CD4-positive, alpha-beta memory T cell (primary cell): Measurements from ENCODE around the gene PREB. TPM values are rescaled to one million over a fixed set of nuclear protein-coding genes. Genes with fewer than 3 reads are reported as not detected.

Source experiments
- CTCF ChIA-PET: fragments of 350-600 bp; sonication (Branson Sonifier 250); formaldehyde crosslinking; loops from one replicate; lab custom pipeline; 2021; ENCODE audit warnings: inconsistent platforms; ENCODE audit not compliant: partially characterized antibody; lab: Charles Lee
- POLR2A ChIA-PET: fragments of 350-600 bp; sonication (Branson Sonifier 250); formaldehyde crosslinking; loops from one replicate; lab custom pipeline; 2021; ENCODE audit not compliant: partially characterized antibody; lab: Charles Lee
- DNase-seq, 5 donors: peaks; one replicate each; pipeline versions ENCODE4 v3.0.0 to v3.0.0-alpha.2; 2020 to 2022; ENCODE audit warnings: mixed read lengths in 1 of 5
- H3K27ac ChIP-seq: one replicate; pipeline ENCODE4 v1.7.0; 2013; ENCODE audit warnings: low read depth, low read length
- H3K27me3 ChIP-seq: 2 replicates; pipeline ENCODE4 v1.7.0; 2013; ENCODE audit warnings: mild to moderate bottlenecking, low read length, moderate library complexity; ENCODE audit not compliant: insufficient read depth
- H3K36me3 ChIP-seq: 2 replicates; pipeline ENCODE4 v1.7.0; 2013; ENCODE audit warnings: mild to moderate bottlenecking, low read length, moderate library complexity; ENCODE audit not compliant: insufficient read depth
- H3K4me1 ChIP-seq: 2 replicates; pipeline ENCODE4 v1.7.0; 2013; ENCODE audit warnings: mild to moderate bottlenecking, low read length, moderate library complexity; ENCODE audit not compliant: insufficient read depth
- H3K4me3 ChIP-seq, 2 donors: one replicate each; pipeline ENCODE4 v1.7.0; 2013; ENCODE audit warnings: low read length in 2 of 2, mild to moderate bottlenecking in 1 of 2
- H3K9me3 ChIP-seq, 2 donors: one replicate each; pipeline ENCODE4 v1.7.0; 2013; ENCODE audit warnings: low read length in 2 of 2, control low read depth in 1 of 2; ENCODE audit not compliant: control insufficient read depth in 1 of 2
- H3K27ac Mint-ChIP-seq, 7 donors: one replicate each; pipeline ENCODE4 v1.8.0; 2020 to 2021; ENCODE audit warnings: mixed read lengths in 7 of 7, mild to moderate bottlenecking in 6 of 7, inconsistent platforms in 3 of 7, moderate library complexity in 3 of 7
- H3K27me3 Mint-ChIP-seq, 2 donors: one replicate each; pipeline ENCODE4 v1.8.0; 2020 to 2021; ENCODE audit warnings: mixed read lengths in 2 of 2
- H3K36me3 Mint-ChIP-seq, 2 donors: one replicate each; pipeline ENCODE4 v1.8.0; 2020 to 2021; ENCODE audit warnings: mixed read lengths in 2 of 2, inconsistent platforms in 1 of 2, mild to moderate bottlenecking in 1 of 2
- H3K4me1 Mint-ChIP-seq, 4 donors: one replicate each; pipeline ENCODE4 v1.8.0; 2020 to 2021; ENCODE audit warnings: mixed read lengths in 4 of 4, mild to moderate bottlenecking in 1 of 4
- H3K4me3 Mint-ChIP-seq, 8 donors: one replicate each; pipeline ENCODE4 v1.8.0; 2020 to 2021; ENCODE audit warnings: mixed read lengths in 8 of 8, mild to moderate bottlenecking in 7 of 8, moderate library complexity in 6 of 8, inconsistent platforms in 3 of 8
- H3K9me3 Mint-ChIP-seq, 8 donors: one replicate each; pipeline ENCODE4 v1.8.0; 2020 to 2021; ENCODE audit warnings: mixed read lengths in 8 of 8, mild to moderate bottlenecking in 5 of 8, inconsistent platforms in 3 of 8, moderate library complexity in 1 of 8
- intact Hi-C: fragments of 100-400 bp; cut with micrococcal nuclease; formaldehyde crosslinking; loops from one replicate; pipeline ENCODE4 v1.15.1; 2023
- polyA plus RNA-seq, 2 donors: library from polyadenylated mRNA; unstranded; fragments of 300-500 nt; fragmentation: Illumina TruSeq; gene quantifications; one replicate each; pipeline ENCODE4 v1.2.3, GENCODE V29; 2021
- total RNA-seq, 2 experiments: library from RNA; stranded (reverse); gene quantifications; one replicate each; pipeline ENCODE4 v1.2.3, GENCODE V29; 2021

PREB gene
- total and polyA plus RNA-seq, 4 experiments from 2014 or later: 64.5 to 74.2 (median 65.4) TPM

- Mint-ChIP-seq H3K27ac (peak overlapping the region in 5 of 7 donors; percentile 4 to 88 (median 77)), H3K9me3 (no peaks in the 10 kb centered on the region), H3K36me3 (peaks cover 0 to 2% of the 10 kb centered on the region in 2 donors), H3K27me3 (no peaks in the 10 kb centered on the region), H3K4me3 (peak overlapping the region; percentile 60 to 90 (median 65)), H3K4me1 (peaks cover 13 to 42% (median 26%) of the 10 kb centered on the region in 4 donors)
- intact Hi-C loops: loop anchor here (1.0 to 5.0 kb wide), 6 partner anchors 14 to 342 kb away; partner anchors contain the start of genes ATRAID, NRBP1, OST4 and PREB
- Histone ChIP-seq H3K36me3 (no peaks in the 10 kb centered on the region), H3K4me3 (peak overlapping the region; percentile 11 to 75), H3K27ac (peak overlapping the region; percentile 80), H3K4me1 (peaks cover 38% of the 10 kb centered on the region), H3K9me3 (no peaks in the 10 kb centered on the region), H3K27me3 (no peaks in the 10 kb centered on the region)
- POLR2A ChIA-PET: interaction anchor here (0.6 to 8.8 kb wide), 14 partner anchors 10 to 131 kb away, joined by 3 to 187 read pairs (median 4); partner anchors contain the start of genes AGBL5, ATRAID, OST4 and PREB
- CTCF ChIA-PET: interaction anchor here (0.6 to 8.4 kb wide), 3 partner anchors 13 to 124 kb away, joined by 3 to 46 read pairs (median 4); partner anchors contain the start of gene OST4
- peak in 1 of 5 donors; percentile 17 for DNase-seq
These were observed 48.8 kb downstream of the PREB start for GRCh38 chr2:27085673-27086089.

GRCh38 chr2:27085062-27085672, 49.3 kb downstream of the PREB start:
- Mint-ChIP-seq H3K4me3 (peak overlapping the region; percentile 60 to 90 (median 65)), H3K27ac (peak overlapping the region; percentile 6 to 88 (median 72)), H3K27me3 (no peaks in the 10 kb centered on the region), H3K4me1 (peaks cover 15 to 44% (median 29%) of the 10 kb centered on the region in 4 donors), H3K36me3 (peaks cover 0 to 2% of the 10 kb centered on the region in 2 donors), H3K9me3 (no peaks in the 10 kb centered on the region)
- intact Hi-C loops: loop anchor here (5.0 kb wide), 1 partner anchor 342 kb away; the partner anchor contains the start of gene NRBP1
- Histone ChIP-seq H3K4me3 (peak overlapping the region; percentile 11 to 75), H3K4me1 (peaks cover 41% of the 10 kb centered on the region), H3K27ac (peak overlapping the region; percentile 80), H3K27me3 (no peaks in the 10 kb centered on the region), H3K9me3 (no peaks in the 10 kb centered on the region), H3K36me3 (no peaks in the 10 kb centered on the region)
- POLR2A ChIA-PET: interaction anchor here (0.6 to 8.8 kb wide), 15 partner anchors 11 to 132 kb away, joined by 3 to 187 read pairs (median 4); partner anchors contain the start of genes AGBL5, ATRAID, OST4 and PREB
- CTCF ChIA-PET: interaction anchor here (0.6 to 8.4 kb wide), 3 partner anchors 12 to 123 kb away, joined by 3 to 46 read pairs (median 4); partner anchors contain the start of gene OST4
- DNase-seq: no peak

- Histone ChIP-seq H3K36me3 (no peaks in the 10 kb centered on the region), H3K4me1 (peaks cover 41% of the 10 kb centered on the region), H3K9me3 (no peaks in the 10 kb centered on the region), H3K27ac (no peak overlapping the region), H3K4me3 (no peak overlapping the region), H3K27me3 (no peaks in the 10 kb centered on the region)
- Mint-ChIP-seq H3K27ac (peak overlapping the region in 5 of 7 donors; percentile 8 to 89 (median 85)), H3K4me1 (peaks cover 16 to 44% (median 31%) of the 10 kb centered on the region in 4 donors), H3K4me3 (peak overlapping the region in 6 of 8 donors; percentile 8 to 77 (median 55)), H3K36me3 (peaks cover 0 to 2% of the 10 kb centered on the region in 2 donors), H3K27me3 (no peaks in the 10 kb centered on the region), H3K9me3 (no peaks in the 10 kb centered on the region)
- POLR2A ChIA-PET: interaction anchor here (0.8 to 18.9 kb wide), 7 partner anchors 13 to 128 kb away, joined by 3 to 402 read pairs (median 5); partner anchors contain the start of genes AGBL5, ATRAID, OST4 and SLC5A6
- no peak for DNase-seq
- CTCF ChIA-PET: interaction anchor here (2.9 to 8.4 kb wide), 2 partner anchors 12 to 33 kb away, joined by 7 to 46 read pairs; partner anchors contain the start of genes AGBL5 and OST4
- intact Hi-C loops: loop anchor here (5.0 kb wide), 1 partner anchor 343 kb away; the partner anchor contains the start of gene NRBP1
These were observed 50.0 kb downstream of the PREB start for GRCh38 chr2:27084297-27085061.

- H3K4me3 Mint-ChIP-seq: peak overlapping the region in 2 of 8 donors; percentile 58 to 61
- no peak for DNase-seq
- no peaks in the 10 kb centered on the region for H3K27me3 Mint-ChIP-seq
- H3K9me3 Mint-ChIP-seq: no peaks in the 10 kb centered on the region
- no peak overlapping the region for H3K4me3 ChIP-seq
- no peaks in the 10 kb centered on the region for H3K27me3 ChIP-seq
- intact Hi-C loops: no loop called here
- peaks cover 41% of the 10 kb centered on the region for H3K4me1 ChIP-seq
- H3K27ac ChIP-seq: no peak overlapping the region
- CTCF ChIA-PET: interaction anchor here (1.5 to 8.4 kb wide), 3 partner anchors 11 to 33 kb away, joined by 5 to 46 read pairs (median 7); partner anchors contain the start of genes AGBL5 and OST4
- POLR2A ChIA-PET: interaction anchor here (0.7 to 18.9 kb wide), 5 partner anchors 12 to 345 kb away, joined by 3 to 402 read pairs (median 4); partner anchors contain the start of genes AGBL5, NRBP1 and OST4
- H3K4me1 Mint-ChIP-seq: peaks cover 16 to 44% (median 31%) of the 10 kb centered on the region in 4 donors
- H3K36me3 Mint-ChIP-seq: peaks cover 0 to 2% of the 10 kb centered on the region in 2 donors
- peak overlapping the region in 5 of 7 donors; percentile 66 to 89 (median 85) for H3K27ac Mint-ChIP-seq
- no peaks in the 10 kb centered on the region for H3K36me3 ChIP-seq
- H3K9me3 ChIP-seq: no peaks in the 10 kb centered on the region
These were observed 50.8 kb downstream of the PREB start for GRCh38 chr2:27083410-27084296.

GRCh38 chr2:27082773-27083409, 51.5 kb downstream of the PREB start:
- H3K9me3 ChIP-seq: no peaks in the 10 kb centered on the region
- Mint-ChIP-seq H3K27me3 (peaks cover 0 to under 1% of the 10 kb centered on the region in 2 donors), H3K27ac (no peak overlapping the region), H3K4me3 (no peak overlapping the region), H3K36me3 (peaks cover 0 to 2% of the 10 kb centered on the region in 2 donors), H3K9me3 (no peaks in the 10 kb centered on the region), H3K4me1 (peaks cover 17 to 45% (median 31%) of the 10 kb centered on the region in 4 donors)
- no peak overlapping the region for H3K4me3 ChIP-seq
- no peaks in the 10 kb centered on the region for H3K36me3 ChIP-seq
- no peak overlapping the region for H3K27ac ChIP-seq
- peaks cover 41% of the 10 kb centered on the region for H3K4me1 ChIP-seq
- ChIA-PET POLR2A (interaction anchor here (0.6 to 18.9 kb wide), 7 partner anchors 11 to 346 kb away, joined by 3 to 402 read pairs (median 5); partner anchors contain the start of genes AGBL5, ATRAID, NRBP1 and OST4), CTCF (interaction anchor here (1.5 to 8.4 kb wide), 3 partner anchors 10 to 32 kb away, joined by 5 to 46 read pairs (median 7); partner anchors contain the start of genes AGBL5 and OST4)
- H3K27me3 ChIP-seq: no peaks in the 10 kb centered on the region
- intact Hi-C loops: no loop called here
- DNase-seq: no peak
